Mesendoderm (in vitro differentiated cells): ENCODE results near the gene RCBTB2.
"Not testable (repeated sequence)": the region's sequence is repeated elsewhere in the genome, so short reads cannot be mapped to it uniquely, and the experiment has no call there.

Experiments
- DNase-seq: peaks from one replicate; pipeline ENCODE4 v3.0.0; 2013
- H2AK5ac ChIP-seq: 2 replicates; pipeline ENCODE4 v1.6.1; 2013; ENCODE audit warnings: low read length, inconsistent platforms
- H2BK120ac ChIP-seq: 2 replicates; pipeline ENCODE4 v1.6.1; 2013; ENCODE audit warnings: low read depth, mild to moderate bottlenecking, low read length, moderate library complexity, mixed read lengths
- H2BK15ac ChIP-seq: replicated peaks from 2 replicates; pipeline ENCODE4 v1.6.1; 2013; ENCODE audit warnings: low read depth, mild to moderate bottlenecking, moderate library complexity
- H2BK5ac ChIP-seq: 2 replicates; pipeline ENCODE4 v1.6.1; 2013; ENCODE audit warnings: low read length, inconsistent platforms
- H3K18ac ChIP-seq: 2 replicates; pipeline ENCODE4 v1.6.1; 2013; ENCODE audit warnings: mild to moderate bottlenecking, low read length, mixed read lengths
- H3K23ac ChIP-seq: one replicate; pipeline ENCODE4 v1.6.1; 2013; ENCODE audit warnings: low read length
- H3K27ac ChIP-seq: 2 replicates; pipeline ENCODE4 v1.5.1; 2013; ENCODE audit warnings: low read depth, mild to moderate bottlenecking, inconsistent platforms, low read length, moderate library complexity
- H3K27me3 ChIP-seq: 2 replicates; pipeline ENCODE4 v1.6.1; 2013; ENCODE audit warnings: low read length, control low read depth, mild to moderate bottlenecking, inconsistent platforms; ENCODE audit not compliant: insufficient read depth, poor library complexity
- H3K36me3 ChIP-seq: 2 replicates; pipeline ENCODE4 v1.6.1; 2013; ENCODE audit warnings: low read length, inconsistent platforms; ENCODE audit not compliant: control insufficient read depth, insufficient read depth
- H3K4ac ChIP-seq: one replicate; pipeline ENCODE4 v1.6.1; 2013; ENCODE audit warnings: low read depth, mild to moderate bottlenecking, low read length, moderate library complexity
- H3K4me1 ChIP-seq: 2 replicates; pipeline ENCODE4 v1.6.1; 2013; ENCODE audit warnings: low read depth, low read length, inconsistent platforms; ENCODE audit not compliant: control insufficient read depth
- H3K4me2 ChIP-seq: 2 replicates; pipeline ENCODE4 v1.6.1; 2013; ENCODE audit warnings: low read length
- H3K4me3 ChIP-seq: 2 replicates; pipeline ENCODE4 v1.5.1; 2013; ENCODE audit warnings: mild to moderate bottlenecking, low read length
- H3K56ac ChIP-seq: one replicate; pipeline ENCODE4 v1.6.1; 2013; ENCODE audit warnings: low read length
- H3K79me1 ChIP-seq: 2 replicates; pipeline ENCODE4 v1.6.1; 2013; ENCODE audit warnings: low read length, inconsistent platforms
- H3K79me2 ChIP-seq: 2 replicates; pipeline ENCODE4 v1.6.1; 2013; ENCODE audit warnings: mild to moderate bottlenecking, low read length; ENCODE audit not compliant: control insufficient read depth, insufficient read depth
- H3K9ac ChIP-seq: 2 replicates; pipeline ENCODE4 v1.6.1; 2013; ENCODE audit warnings: low read length, inconsistent platforms
- H4K5ac ChIP-seq: one replicate; pipeline ENCODE4 v1.6.1; 2013; ENCODE audit warnings: low read length
- H4K8ac ChIP-seq: one replicate; pipeline ENCODE4 v1.6.1; 2013; ENCODE audit warnings: low read depth, mild to moderate bottlenecking, control low read depth, low read length, moderate library complexity
- WGBS: extraction: QIAGEN DNeasy Blood & Tissue Kit; methylation state at CpG from one replicate; pipeline ENCODE4 v1.1.7; 2013; ENCODE audit warnings: low lambda C conversion rate, missing lambda C conversion rate; ENCODE audit not compliant: insufficient coverage; ENCODE audit errors: extremely low coverage; 5-methylcytosine and 5-hydroxymethylcytosine counted together

The RCBTB2 gene

GRCh38 chr13:48475230-48475629, 57.6 kb downstream of the RCBTB2 start:
- H3K23ac ChIP-seq: no peak overlapping the region
- DNase-seq: peak; percentile 27
- no peaks in the 10 kb centered on the region for H3K79me1 ChIP-seq
- H3K18ac ChIP-seq: no peak overlapping the region
- no peak overlapping the region for H3K9ac ChIP-seq
- no peak overlapping the region for H2AK5ac ChIP-seq
- H3K4me1 ChIP-seq: no peaks in the 10 kb centered on the region
- H3K79me2 ChIP-seq: no peaks in the 10 kb centered on the region
- no peak overlapping the region for H3K4me2 ChIP-seq
- H3K4ac ChIP-seq: no peak overlapping the region
- H3K4me3 ChIP-seq: no peak overlapping the region
- H3K36me3 ChIP-seq: no peaks in the 10 kb centered on the region
- no peak overlapping the region for H3K27ac ChIP-seq
- H3K27me3 ChIP-seq: no peaks in the 10 kb centered on the region
- WGBS: no CpG with 5 or more reads among the region's 2 CpGs
- no peak overlapping the region for H4K5ac ChIP-seq
- no peak overlapping the region for H2BK5ac ChIP-seq
- no peak overlapping the region for H2BK15ac ChIP-seq
- H4K8ac ChIP-seq: no peak overlapping the region
- no peak overlapping the region for H3K56ac ChIP-seq
- no peak overlapping the region for H2BK120ac ChIP-seq

GRCh38 chr13:48457578-48458242, 75.2 kb downstream of the RCBTB2 start:
- no peak overlapping the region for H3K56ac ChIP-seq
- H3K79me2 ChIP-seq: no peaks in the 10 kb centered on the region
- WGBS: no CpG with 5 or more reads among the region's 28 CpGs
- DNase-seq: no peak
- no peak overlapping the region for H3K18ac ChIP-seq
- H3K4me2 ChIP-seq: no peak overlapping the region
- H3K9ac ChIP-seq: no peak overlapping the region
- H4K8ac ChIP-seq: no peak overlapping the region
- H3K36me3 ChIP-seq: no peaks in the 10 kb centered on the region
- no peak overlapping the region for H2BK120ac ChIP-seq
- no peaks in the 10 kb centered on the region for H3K27me3 ChIP-seq
- no peak overlapping the region for H4K5ac ChIP-seq
- no peak overlapping the region for H3K4me3 ChIP-seq
- H3K4me1 ChIP-seq: peaks cover 3% of the 10 kb centered on the region
- no peak overlapping the region for H3K27ac ChIP-seq
- no peak overlapping the region for H3K23ac ChIP-seq
- H3K79me1 ChIP-seq: no peaks in the 10 kb centered on the region
- H2BK15ac ChIP-seq: no peak overlapping the region
- H2AK5ac ChIP-seq: no peak overlapping the region
- no peak overlapping the region for H2BK5ac ChIP-seq
- H3K4ac ChIP-seq: no peak overlapping the region

- no CpG with 5 or more reads among the region's 10 CpGs for WGBS
Measured at GRCh38 chr13:48456546-48456945, 76.3 kb downstream of the RCBTB2 start.

DNA sequence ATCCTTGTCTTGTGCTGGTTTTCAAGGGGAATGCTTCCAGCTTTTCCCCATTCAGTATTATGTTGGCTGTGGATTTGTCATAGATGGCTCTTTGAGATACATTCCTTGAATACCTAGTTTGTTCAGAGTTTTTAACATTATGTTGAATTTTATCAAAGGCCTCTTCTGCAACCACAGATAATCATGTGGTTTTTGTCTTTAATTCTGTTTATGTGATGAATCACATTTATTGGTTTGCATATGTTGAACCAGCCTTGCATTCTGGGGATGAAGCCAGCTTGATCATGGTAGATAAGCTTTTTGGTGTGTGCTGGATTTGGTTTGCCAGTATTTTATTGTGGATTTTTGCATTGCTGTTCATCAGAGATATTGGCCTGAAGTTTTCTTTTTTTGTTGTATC, 81.7 kb downstream of the RCBTB2 start:
- not testable (repeated sequence) for H3K79me2 ChIP-seq, H3K4ac ChIP-seq, H3K23ac ChIP-seq, H3K18ac ChIP-seq, H2BK120ac ChIP-seq, H3K27me3 ChIP-seq, DNase-seq, H3K4me2 ChIP-seq, H3K27ac ChIP-seq, H4K5ac ChIP-seq, H2AK5ac ChIP-seq, H2BK5ac ChIP-seq, H3K4me3 ChIP-seq, H3K56ac ChIP-seq, H3K9ac ChIP-seq, H2BK15ac ChIP-seq, H3K36me3 ChIP-seq, H3K79me1 ChIP-seq, H3K4me1 ChIP-seq, H4K8ac ChIP-seq

More at GRCh38 chr13:48456546-48456945, 76.3 kb downstream of the RCBTB2 start:
- no peak overlapping the region for H3K27ac ChIP-seq
- no peak overlapping the region for H3K4me2 ChIP-seq
- no peaks in the 10 kb centered on the region for H3K27me3 ChIP-seq
- H3K9ac ChIP-seq: no peak overlapping the region
- no peaks in the 10 kb centered on the region for H3K79me1 ChIP-seq
- H3K4me3 ChIP-seq: no peak overlapping the region
- no peak overlapping the region for H2BK120ac ChIP-seq
- no peak overlapping the region for H4K5ac ChIP-seq
- H3K23ac ChIP-seq: no peak overlapping the region
- H2BK15ac ChIP-seq: no peak overlapping the region
- H3K18ac ChIP-seq: no peak overlapping the region
- H4K8ac ChIP-seq: no peak overlapping the region
- no peak overlapping the region for H2BK5ac ChIP-seq
- H3K36me3 ChIP-seq: no peaks in the 10 kb centered on the region
- no peak overlapping the region for H3K4ac ChIP-seq
- H3K56ac ChIP-seq: no peak overlapping the region
- no peaks in the 10 kb centered on the region for H3K79me2 ChIP-seq
- H3K4me1 ChIP-seq: peaks cover 3% of the 10 kb centered on the region
- no peak for DNase-seq
- H2AK5ac ChIP-seq: no peak overlapping the region

DNA sequence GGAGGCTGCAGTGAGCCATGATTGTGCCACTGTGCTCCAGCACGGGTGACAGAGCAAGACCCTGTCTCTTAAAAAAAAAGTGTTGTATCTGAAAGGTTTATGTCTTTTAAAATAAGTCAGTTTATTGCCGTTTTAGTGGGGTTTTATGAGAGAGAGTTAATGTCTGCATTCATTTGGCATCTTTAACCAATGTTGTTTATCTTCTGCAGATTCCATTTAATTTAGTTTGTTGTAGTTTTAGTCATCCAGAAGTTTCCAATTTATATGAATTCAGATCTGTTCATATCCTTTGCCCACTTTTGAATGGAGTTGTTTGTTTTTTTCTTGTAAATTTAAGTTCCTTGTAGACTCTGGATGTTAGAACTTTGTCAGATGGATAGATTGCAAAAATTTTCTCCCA, 83.2 kb downstream of the RCBTB2 start:
- Histone ChIP-seq H3K18ac (no peak overlapping the region), H2AK5ac (no peak overlapping the region), H3K4ac (no peak overlapping the region), H3K79me2 (no peaks in the 10 kb centered on the region), H3K4me1 (peaks cover 3% of the 10 kb centered on the region), H3K4me2 (no peak overlapping the region), H3K27ac (no peak overlapping the region), H2BK5ac (no peak overlapping the region), H3K27me3 (no peaks in the 10 kb centered on the region), H3K36me3 (no peaks in the 10 kb centered on the region), H2BK15ac (no peak overlapping the region), H3K9ac (no peak overlapping the region), H2BK120ac (no peak overlapping the region), H3K4me3 (no peak overlapping the region), H3K23ac (no peak overlapping the region), H4K8ac (no peak overlapping the region), H4K5ac (no peak overlapping the region), H3K79me1 (no peaks in the 10 kb centered on the region), H3K56ac (no peak overlapping the region)
- no CpG with 5 or more reads among the region's 2 CpGs for WGBS
- DNase-seq: no peak

- Histone ChIP-seq H3K4ac (no peak overlapping the region), H3K36me3 (no peaks in the 10 kb centered on the region), H4K5ac (no peak overlapping the region), H3K4me1 (peaks cover 3% of the 10 kb centered on the region), H3K9ac (no peak overlapping the region), H3K27ac (no peak overlapping the region), H3K4me3 (no peak overlapping the region), H3K4me2 (no peak overlapping the region), H2AK5ac (no peak overlapping the region), H3K56ac (no peak overlapping the region), H3K79me1 (no peaks in the 10 kb centered on the region), H4K8ac (no peak overlapping the region), H2BK120ac (no peak overlapping the region), H2BK5ac (no peak overlapping the region), H3K27me3 (no peaks in the 10 kb centered on the region), H3K18ac (no peak overlapping the region), H3K79me2 (no peaks in the 10 kb centered on the region), H3K23ac (no peak overlapping the region), H2BK15ac (no peak overlapping the region)
- no peak for DNase-seq
- no CpG with 5 or more reads among the region's 6 CpGs for WGBS
Measured at GRCh38 chr13:48448959-48449614, 83.8 kb downstream of the RCBTB2 start.
